Choroid plexus epithelial cell (primary cell): ENCODE measurements around the gene TSPAN17.
A peak's percentile ranks its signal among the peaks of the same experiment; 100 is the strongest.

Experiments used
- DNase-seq: peaks from one replicate; pipeline ENCODE4 v3.0.0-alpha.2; 2010; ENCODE audit warnings: low read depth
- H3K4me3 ChIP-seq: 2 replicates; pipeline ENCODE4 v1.5.1; 2011; ENCODE audit warnings: low read depth, mild to moderate bottlenecking, control low read depth, low read length, moderate library complexity
- TF ChIP-seq, protein P1 (sequence below): conservative IDR thresholded peaks from 2 replicates; pipeline ENCODE4 v1.5.1; 2011; ENCODE audit warnings: low read depth, mild to moderate bottlenecking, control low read depth, inconsistent platforms, low read length, moderate library complexity

Gene TSPAN17

DNA sequence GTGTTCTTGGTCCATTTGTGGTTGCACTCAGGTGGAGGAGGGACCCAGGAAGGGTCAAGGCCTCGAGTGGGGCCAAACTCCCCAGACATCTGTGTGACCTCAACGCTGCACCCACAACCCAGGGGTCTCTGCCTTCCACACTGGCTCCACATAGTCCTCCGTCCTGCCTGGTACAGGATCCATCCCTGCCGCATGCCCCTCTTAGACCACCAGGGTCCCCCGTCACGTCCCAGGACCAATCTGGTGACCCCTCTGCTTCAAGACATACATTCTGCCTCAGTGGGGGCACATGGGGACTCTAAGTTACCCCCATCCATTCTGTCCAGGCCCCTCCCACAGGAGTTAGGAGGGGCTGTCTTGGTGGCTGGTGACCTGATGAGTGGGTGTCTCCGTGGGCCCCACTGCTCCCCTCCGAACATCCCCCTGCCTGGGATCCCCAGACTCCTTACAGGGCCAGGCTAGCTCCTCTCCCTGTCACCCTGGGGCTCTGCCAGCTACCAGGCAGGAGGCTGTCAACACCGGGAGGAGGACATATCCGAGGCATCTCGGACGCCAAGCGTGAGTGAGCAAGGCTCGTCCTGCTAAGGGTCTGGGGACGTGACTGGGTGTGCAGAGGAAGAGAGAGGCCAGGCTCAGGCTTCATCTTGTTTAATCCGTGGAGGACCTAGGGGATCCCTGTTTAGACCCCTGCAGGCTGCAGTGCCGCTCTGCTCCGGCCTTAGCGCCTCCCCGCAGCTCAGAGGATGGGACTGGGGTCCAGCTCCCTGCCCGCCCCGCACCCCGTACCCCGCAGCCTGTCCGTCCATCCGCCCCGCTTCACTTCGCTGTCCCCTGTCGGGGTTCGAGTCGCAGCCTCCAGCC lies 32.3 kb downstream of the TSPAN17 start:
- peak overlapping the region; percentile 3 for H3K4me3 ChIP-seq

DNA sequence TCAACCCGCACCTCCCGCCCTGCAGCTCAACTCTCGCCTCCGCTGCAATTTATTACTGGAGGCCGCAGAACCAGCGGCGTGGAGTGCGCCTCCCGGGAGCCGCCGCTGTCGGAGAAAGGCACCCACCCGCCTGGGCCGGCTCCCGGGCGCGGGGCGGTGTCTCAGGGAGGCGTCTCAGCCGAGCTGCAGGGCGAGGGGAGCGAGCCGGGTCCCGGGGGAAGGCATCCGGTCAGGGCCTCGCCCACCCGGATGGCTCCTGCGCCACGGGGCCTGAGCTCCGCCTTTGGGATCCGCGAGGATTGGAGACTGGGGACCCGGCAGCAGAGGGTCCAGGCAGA lies 32.9 kb downstream of the TSPAN17 start:
- TF ChIP-seq, protein P1, sequence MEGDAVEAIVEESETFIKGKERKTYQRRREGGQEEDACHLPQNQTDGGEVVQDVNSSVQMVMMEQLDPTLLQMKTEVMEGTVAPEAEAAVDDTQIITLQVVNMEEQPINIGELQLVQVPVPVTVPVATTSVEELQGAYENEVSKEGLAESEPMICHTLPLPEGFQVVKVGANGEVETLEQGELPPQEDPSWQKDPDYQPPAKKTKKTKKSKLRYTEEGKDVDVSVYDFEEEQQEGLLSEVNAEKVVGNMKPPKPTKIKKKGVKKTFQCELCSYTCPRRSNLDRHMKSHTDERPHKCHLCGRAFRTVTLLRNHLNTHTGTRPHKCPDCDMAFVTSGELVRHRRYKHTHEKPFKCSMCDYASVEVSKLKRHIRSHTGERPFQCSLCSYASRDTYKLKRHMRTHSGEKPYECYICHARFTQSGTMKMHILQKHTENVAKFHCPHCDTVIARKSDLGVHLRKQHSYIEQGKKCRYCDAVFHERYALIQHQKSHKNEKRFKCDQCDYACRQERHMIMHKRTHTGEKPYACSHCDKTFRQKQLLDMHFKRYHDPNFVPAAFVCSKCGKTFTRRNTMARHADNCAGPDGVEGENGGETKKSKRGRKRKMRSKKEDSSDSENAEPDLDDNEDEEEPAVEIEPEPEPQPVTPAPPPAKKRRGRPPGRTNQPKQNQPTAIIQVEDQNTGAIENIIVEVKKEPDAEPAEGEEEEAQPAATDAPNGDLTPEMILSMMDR = no peak
- H3K4me3 ChIP-seq = peak overlapping the region; percentile 3
- no peak for DNase-seq

More for the DNA sequence above, 32.3 kb downstream of the TSPAN17 start:
- TF ChIP-seq, protein P1 = peak; percentile 3
- peak; percentile 10 for DNase-seq

DNA sequence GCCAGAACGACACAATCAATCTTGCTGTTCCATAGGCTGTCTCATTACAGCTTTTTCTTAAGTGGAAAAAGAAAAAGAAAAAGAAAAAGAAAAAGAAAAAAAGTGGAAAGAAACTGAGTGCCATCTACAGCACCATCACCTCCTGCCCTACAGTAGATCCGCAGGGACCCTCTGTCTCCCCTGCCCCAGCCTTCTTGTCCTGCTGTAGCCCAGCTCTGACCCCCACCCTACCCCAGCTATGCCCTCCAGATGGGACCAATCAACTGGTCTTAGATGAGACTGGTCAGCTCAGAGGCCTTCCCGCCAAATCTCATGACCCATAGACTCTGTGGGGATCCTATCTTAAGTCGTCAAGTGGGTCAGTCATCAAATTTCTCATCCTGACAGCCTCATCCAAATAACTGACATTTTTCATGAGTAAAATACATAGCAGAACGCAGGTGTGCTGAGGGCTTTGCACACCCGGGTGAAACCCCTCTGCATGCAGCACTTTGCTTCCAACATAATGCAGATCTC lies 34.8 kb downstream of the TSPAN17 start:
- TF ChIP-seq, protein P1 = no peak
- no peak overlapping the region for H3K4me3 ChIP-seq
- no peak for DNase-seq

DNA sequence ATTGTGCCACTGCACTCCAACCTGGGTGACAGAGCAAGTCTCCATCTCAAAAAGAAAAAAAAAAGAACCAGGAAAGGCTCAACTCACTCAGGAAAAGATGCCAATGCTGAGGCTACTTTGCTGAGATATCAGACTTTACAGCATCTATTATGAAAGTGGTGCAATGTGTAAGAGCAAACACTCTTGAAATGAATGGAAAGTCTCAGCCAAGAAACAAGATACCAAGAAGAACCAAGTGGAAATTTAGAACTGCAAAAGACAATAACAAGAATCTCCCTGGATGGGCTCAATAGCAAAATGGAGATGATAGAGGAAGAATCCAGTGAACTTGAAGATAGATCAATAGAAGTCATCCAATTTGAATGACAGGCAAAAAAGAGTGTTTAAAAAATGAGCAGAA lies 37.7 kb downstream of the TSPAN17 start:
- TF ChIP-seq, protein P1 = no peak
- no peak overlapping the region for H3K4me3 ChIP-seq
- no peak for DNase-seq

DNA sequence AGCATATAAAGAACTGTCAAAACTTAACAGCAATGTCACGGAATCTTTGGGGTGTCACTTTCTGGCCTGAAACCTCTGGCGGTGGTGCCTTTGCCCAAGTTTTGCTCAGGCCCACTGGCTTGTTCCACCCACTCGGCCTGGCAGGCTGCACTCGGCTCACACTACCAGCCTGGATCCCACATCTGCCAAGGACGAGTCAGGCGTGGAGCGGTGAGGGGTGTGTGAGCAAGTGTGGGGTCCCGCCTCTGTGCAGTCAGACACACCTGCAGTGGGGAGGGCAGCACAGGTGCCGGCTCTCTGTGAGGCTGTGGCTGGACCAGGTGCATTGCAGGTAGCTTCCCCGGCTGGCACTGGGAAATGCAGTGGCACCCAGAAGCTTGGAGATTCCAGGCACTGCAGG lies 40.0 kb downstream of the TSPAN17 start:
- no peak overlapping the region for H3K4me3 ChIP-seq
- TF ChIP-seq, protein P1 = no peak
- DNase-seq = no peak

DNA sequence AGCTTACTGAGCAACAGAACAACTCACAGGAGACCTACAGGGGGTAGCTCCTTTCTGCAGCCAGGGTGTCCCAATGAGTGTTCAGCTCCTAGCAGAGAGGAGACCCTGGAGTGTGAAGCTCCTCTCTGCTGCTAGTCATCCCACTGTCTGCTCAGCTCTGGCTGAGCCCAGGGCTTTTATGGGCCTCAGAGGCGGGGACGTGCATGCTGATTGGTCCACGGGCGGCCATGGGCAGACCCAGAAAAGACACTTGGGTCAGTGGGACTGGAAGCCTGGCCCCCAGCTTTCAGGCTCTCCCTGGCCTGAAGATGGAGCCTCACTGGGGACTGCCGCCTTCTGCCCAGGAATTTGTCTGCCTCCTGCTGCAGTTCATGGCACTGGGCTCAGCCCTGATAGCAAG lies 40.6 kb downstream of the TSPAN17 start:
- TF ChIP-seq, protein P1 = no peak
- DNase-seq = no peak
- H3K4me3 ChIP-seq = no peak overlapping the region

DNA sequence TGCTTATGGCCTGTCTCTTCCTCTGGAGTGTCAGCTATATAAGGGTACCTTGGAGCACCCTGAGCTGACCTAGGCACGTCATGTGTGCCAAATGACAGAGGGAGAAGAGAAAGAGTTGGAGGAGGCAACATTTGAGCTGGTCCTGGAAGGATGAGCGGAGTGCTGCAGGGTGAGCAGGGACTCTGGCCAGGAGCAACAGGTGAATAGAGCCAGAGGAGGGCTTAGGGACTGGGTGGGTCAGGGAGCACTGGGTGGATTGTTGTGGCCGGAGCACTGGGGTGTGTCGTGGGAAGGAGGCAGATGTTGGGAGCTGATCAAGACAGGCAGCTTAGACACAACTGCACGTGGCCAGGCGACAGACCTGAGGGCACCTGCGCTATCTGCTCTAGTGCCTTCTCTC lies 43.6 kb downstream of the TSPAN17 start:
- no peak overlapping the region for H3K4me3 ChIP-seq
- DNase-seq = no peak
- TF ChIP-seq, protein P1 = no peak
